ENCODE data around the gene CCL24. TPM values are rescaled to one million over a fixed set of nuclear protein-coding genes. Genes with fewer than 3 reads are reported as not detected.
"Not testable (repeated sequence)": the region's sequence is repeated elsewhere in the genome, so short reads cannot be mapped to it uniquely, and the experiment has no call there.

The CCL24 gene
- total RNA-seq, 1 donor from 2014 or later: not detected

- H3K36me3 ChIP-seq; H3K27me3 ChIP-seq; H3K4me1 ChIP-seq; intact Hi-C loops (cut with DNase I); H3K9me3 ChIP-seq; DNase-seq (ENCODE audit: extremely low spot score in 2 of 2): not testable (repeated sequence)
- Histone ChIP-seq H3K4me3 (peak overlapping the region in 1 of 2 donors; percentile 33), H3K27ac (peak overlapping the region; percentile 61)
- TF ChIP-seq POLR2AphosphoS5 (IDR thresholded peaks at IDR 0.05; ENCODE audit: insufficient read depth in 1 of 2, low read depth in 1 of 2): peak; percentile 11 to 13
These were observed 34.1 kb downstream of the CCL24 start for GRCh38 chr7:75779516-75779915.

GRCh38 chr7:75779035-75779434 lies 34.6 kb downstream of the CCL24 start:
- H3K36me3 ChIP-seq; intact Hi-C loops (cut with DNase I); DNase-seq (ENCODE audit: extremely low spot score in 2 of 2); H3K9me3 ChIP-seq; H3K27me3 ChIP-seq; H3K4me1 ChIP-seq: not testable (repeated sequence)
- H3K4me3 ChIP-seq: peak overlapping the region in 1 of 2 donors; percentile 33
- H3K27ac ChIP-seq: peak overlapping the region; percentile 61

- H3K4me1 ChIP-seq: peaks cover 27% of the 10 kb centered on the region
- DNase-seq (ENCODE audit: extremely low spot score in 2 of 2): no peak
- no peak overlapping the region for H3K27ac ChIP-seq
- no peak overlapping the region for H3K4me3 ChIP-seq
- intact Hi-C loops (cut with DNase I): no loop called here
- H3K9me3 ChIP-seq: no peaks in the 10 kb centered on the region
- no peaks in the 10 kb centered on the region for H3K27me3 ChIP-seq
- no peak for TF ChIP-seq POLR2AphosphoS5 (IDR thresholded peaks at IDR 0.05; ENCODE audit: insufficient read depth in 1 of 2, low read depth in 1 of 2)
- TF ChIP-seq POLR2A (IDR thresholded peaks at IDR 0.05): no peak
- TF ChIP-seq CTCF (IDR thresholded peaks at IDR 0.05): no peak
- no peaks in the 10 kb centered on the region for H3K36me3 ChIP-seq
These were observed 37.2 kb downstream of the CCL24 start for GRCh38 chr7:75776295-75776971.

GRCh38 chr7:75773958-75774357 lies 39.6 kb downstream of the CCL24 start:
- H3K4me3 ChIP-seq; H3K27ac ChIP-seq; H3K27me3 ChIP-seq; H3K9me3 ChIP-seq; intact Hi-C loops (cut with DNase I); DNase-seq (ENCODE audit: extremely low spot score in 2 of 2); H3K36me3 ChIP-seq: not testable (repeated sequence)
- H3K4me1 ChIP-seq: peaks cover 27% of the 10 kb centered on the region

DNA sequence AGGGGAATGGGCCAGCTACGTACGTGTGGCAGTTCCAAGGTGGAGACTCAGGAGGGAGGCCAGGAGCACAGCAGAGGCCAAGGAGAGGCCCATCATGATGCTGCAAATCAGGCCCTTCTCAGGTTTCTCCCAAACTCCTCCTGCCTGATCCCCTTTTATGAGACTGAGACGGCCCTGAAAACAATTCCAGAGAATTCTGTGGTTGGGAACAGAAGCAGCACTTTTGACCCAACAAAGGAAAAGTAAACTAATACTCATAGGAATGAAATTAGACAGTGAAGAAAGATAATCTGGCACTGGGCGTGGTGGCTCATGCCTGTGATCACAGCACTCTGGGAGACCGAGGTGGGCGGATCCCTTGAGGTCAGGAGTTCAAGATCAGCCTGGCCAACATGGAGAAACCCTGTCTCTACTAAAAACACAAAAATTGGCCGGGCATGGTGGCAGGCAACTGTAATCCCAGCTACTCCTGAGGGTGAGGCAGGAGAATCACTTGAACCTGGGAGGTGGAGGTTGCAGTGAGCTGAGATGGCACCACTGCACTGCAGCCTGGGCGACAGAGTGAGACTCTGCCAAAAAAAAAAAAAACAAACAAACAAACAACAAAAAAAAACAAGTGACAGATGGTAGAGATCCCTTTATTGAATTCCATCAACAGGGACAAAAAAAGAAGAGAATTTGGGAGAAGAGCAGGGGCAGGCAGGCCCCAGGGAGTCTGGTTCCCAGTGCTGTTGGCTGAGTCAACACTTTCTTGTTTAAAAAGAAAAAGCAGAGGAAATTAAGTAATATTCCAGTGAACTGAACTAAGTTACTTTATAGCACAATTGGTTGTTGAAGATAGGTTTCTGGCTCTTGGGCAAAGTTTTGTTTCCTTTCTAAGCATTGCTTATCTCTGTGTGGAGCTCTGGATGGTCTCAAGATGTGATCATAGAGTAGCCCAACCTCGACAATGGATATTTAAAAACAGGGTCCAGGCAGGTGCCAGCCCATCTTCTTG lies 41.2 kb downstream of the CCL24 start, which contains the start of gene CCL26:
Gene CCL26 (minus strand): TSS at position 131 of the 997 bp plus-strand sequence. CDS start 35 bp downstream, at position 96.
- TF ChIP-seq CTCF (IDR thresholded peaks at IDR 0.05) (no peak), POLR2AphosphoS5 (IDR thresholded peaks at IDR 0.05; ENCODE audit: insufficient read depth in 1 of 2, low read depth in 1 of 2) (no peak), POLR2A (IDR thresholded peaks at IDR 0.05) (no peak)
- intact Hi-C loops (cut with DNase I): no loop called here
- no peak for DNase-seq (ENCODE audit: extremely low spot score in 2 of 2)

GRCh38 chr7:75771224-75771623 lies 42.4 kb downstream of the CCL24 start:
- H3K4me3 ChIP-seq: no peak overlapping the region
- H3K27ac ChIP-seq: peak overlapping the region; percentile 68
- no peaks in the 10 kb centered on the region for H3K36me3 ChIP-seq
- no peak for DNase-seq (ENCODE audit: extremely low spot score in 2 of 2)
- no peaks in the 10 kb centered on the region for H3K27me3 ChIP-seq
- peaks cover 20% of the 10 kb centered on the region for H3K4me1 ChIP-seq
- H3K9me3 ChIP-seq: no peaks in the 10 kb centered on the region
- intact Hi-C loops (cut with DNase I): no loop called here
- TF ChIP-seq CTCF (IDR thresholded peaks at IDR 0.05): no peak
- TF ChIP-seq POLR2A (IDR thresholded peaks at IDR 0.05): no peak
- no peak for TF ChIP-seq POLR2AphosphoS5 (IDR thresholded peaks at IDR 0.05; ENCODE audit: insufficient read depth in 1 of 2, low read depth in 1 of 2)

More for the DNA sequence above, 41.2 kb downstream of the CCL24 start, which contains the start of gene CCL26:
- H3K27me3 ChIP-seq: no peaks in the 10 kb centered on the region
- H3K4me1 ChIP-seq: peaks cover 27% of the 10 kb centered on the region
- peak within 1 kb of the TSS; percentile 68 for H3K27ac ChIP-seq
- no peaks in the 10 kb centered on the region for H3K36me3 ChIP-seq
- H3K9me3 ChIP-seq: no peaks in the 10 kb centered on the region
- no peak within 1 kb of the TSS for H3K4me3 ChIP-seq
